HEK293T (cell line): ENCODE data around the gene TREX2.

Source experiments
- CTCF ChIA-PET: fragments of 350-600 bp; formaldehyde crosslinking; extraction: SDS; loops from one replicate; lab custom pipeline; 2021; ENCODE audit warnings: antibody characterized with exemption, inconsistent platforms; lab: Yijun Ruan, JAX
- POLR2A ChIA-PET: fragments of 350-600 bp; formaldehyde crosslinking; extraction: SDS; loops from one replicate; lab custom pipeline; 2020; ENCODE audit warnings: antibody characterized with exemption, inconsistent platforms; lab: Yijun Ruan, JAX
- DNase-seq: peaks from one replicate; pipeline ENCODE4 v3.0.0; 2012; ENCODE audit warnings: mixed read lengths; ENCODE audit errors: extremely low spot score
- ARNT ChIP-seq: fragments of 450-650 bp; IDR thresholded peaks from 2 replicates; pipeline ENCODE4 v1.6.1; 2017; ENCODE audit warnings: mild to moderate bottlenecking
- BHLHE40 ChIP-seq: fragments of 450-650 bp; IDR thresholded peaks from 2 replicates; pipeline ENCODE4 v1.6.1; 2016; ENCODE audit warnings: mild to moderate bottlenecking, moderate library complexity, borderline replicate concordance
- CTBP1 ChIP-seq: fragments of 450-650 bp; IDR thresholded peaks from 2 replicates; pipeline ENCODE4 v1.6.1; 2016; ENCODE audit warnings: borderline replicate concordance
- ELF4 ChIP-seq: fragments of 450-650 bp; IDR thresholded peaks from 2 replicates; pipeline ENCODE4 v1.6.1; 2017; ENCODE audit warnings: antibody characterized with exemption
- FOXA1 ChIP-seq: fragments of 450-650 bp; IDR thresholded peaks from 2 replicates; pipeline ENCODE4 v1.6.1; 2016; ENCODE audit warnings: mild to moderate bottlenecking
- FOXK2 ChIP-seq: fragments of 450-650 bp; IDR thresholded peaks from 2 replicates; pipeline ENCODE4 v1.6.1; 2016; ENCODE audit warnings: mild to moderate bottlenecking
- FOXM1 ChIP-seq: fragments of 450-650 bp; IDR thresholded peaks from 2 replicates; pipeline ENCODE4 v1.6.1; 2017; ENCODE audit warnings: mild to moderate bottlenecking, borderline replicate concordance
- HDGF ChIP-seq: fragments of 450-650 bp; IDR thresholded peaks from 2 replicates; pipeline ENCODE4 v1.6.1; 2017; ENCODE audit warnings: antibody characterized with exemption, borderline replicate concordance
- L3MBTL2 ChIP-seq: fragments of 450-650 bp; conservative IDR thresholded peaks from 2 replicates; pipeline ENCODE4 v1.6.1; 2016; ENCODE audit warnings: mild to moderate bottlenecking
- LEF1 ChIP-seq: fragments of 450-650 bp; IDR thresholded peaks from 2 replicates; pipeline ENCODE4 v1.6.1; 2017; ENCODE audit warnings: mild to moderate bottlenecking, borderline replicate concordance
- NFRKB ChIP-seq: fragments of 450-650 bp; IDR thresholded peaks from 2 replicates; pipeline ENCODE4 v1.6.1; 2016; ENCODE audit warnings: mild to moderate bottlenecking, moderate library complexity
- SP1 ChIP-seq: fragments of 450-650 bp; IDR thresholded peaks from 2 replicates; pipeline ENCODE4 v1.6.1; 2017
- SUZ12 ChIP-seq: fragments of 450-650 bp; IDR thresholded peaks from 2 replicates; pipeline ENCODE4 v1.6.1; 2016; ENCODE audit warnings: mild to moderate bottlenecking
- TARDBP ChIP-seq: fragments of 450-650 bp; IDR thresholded peaks from 2 replicates; pipeline ENCODE4 v1.6.1; 2016
- ZNF384 ChIP-seq: fragments of 450-650 bp; IDR thresholded peaks from 2 replicates; pipeline ENCODE4 v1.6.1; 2016
- TF ChIP-seq, protein P1 (sequence below): fragments of 450-650 bp; IDR thresholded peaks from 2 replicates; pipeline ENCODE4 v1.6.1; 2016

Gene TREX2

GRCh38 chrX:153477364-153477857, 31.6 kb upstream of the TREX2 start:
- TF ChIP-seq SP1 (no peak), BHLHE40 (no peak), LEF1 (no peak), ZNF384 (no peak), FOXM1 (no peak), NFRKB (no peak), SUZ12 (no peak), ARNT (no peak), FOXA1 (no peak)
- ChIA-PET POLR2A (no interaction called here), CTCF (interaction anchor here (0.7 to 0.8 kb wide), 2 partner anchors 17 to 30 kb away, joined by 3 read pairs; no protein-coding TSS in a partner anchor)
- DNase-seq: no peak

GRCh38 chrX:153476666-153477363, 31.0 kb upstream of the TREX2 start:
- ChIA-PET POLR2A (no interaction called here), CTCF (interaction anchor here (0.7 to 0.8 kb wide), 2 partner anchors 16 to 30 kb away, joined by 3 read pairs; no protein-coding TSS in a partner anchor)
- TF ChIP-seq ARNT (no peak), BHLHE40 (no peak), FOXA1 (no peak), SUZ12 (no peak), FOXK2 (no peak), L3MBTL2 (no peak), TARDBP (no peak), LEF1 (no peak), NFRKB (no peak), FOXM1 (no peak), CTBP1 (no peak), ELF4 (no peak), HDGF (no peak), SP1 (no peak)
- DNase-seq: no peak

DNA sequence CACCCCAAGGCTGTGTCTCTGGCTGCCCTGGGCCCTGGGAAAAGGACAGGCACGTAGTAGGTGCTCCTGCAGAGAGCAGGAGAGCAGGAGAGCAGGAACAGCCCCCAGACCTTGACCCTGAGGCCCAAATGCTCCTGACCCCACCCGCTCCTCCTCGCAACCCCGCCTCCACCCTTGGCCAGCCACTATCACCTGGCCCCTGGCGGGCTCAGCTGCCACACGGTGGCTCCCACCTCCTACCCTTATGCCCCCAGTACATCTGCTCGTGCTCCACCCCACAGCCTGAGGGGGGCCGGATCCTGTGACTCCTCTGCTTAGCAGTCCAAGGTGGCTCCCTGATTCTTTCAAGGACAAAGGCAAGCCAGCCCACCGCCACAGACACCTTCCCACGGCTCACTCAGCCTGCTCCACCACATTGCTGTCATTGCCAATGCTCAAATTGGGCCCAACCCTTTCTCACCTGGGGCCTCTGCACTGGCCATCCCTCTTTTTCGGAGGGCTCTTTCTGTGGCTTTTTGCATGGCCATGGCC, 30.0 kb upstream of the TREX2 start:
- no peak for TF ChIP-seq LEF1
- no peak for TF ChIP-seq L3MBTL2
- no peak for TF ChIP-seq ELF4
- TF ChIP-seq, protein P1, sequence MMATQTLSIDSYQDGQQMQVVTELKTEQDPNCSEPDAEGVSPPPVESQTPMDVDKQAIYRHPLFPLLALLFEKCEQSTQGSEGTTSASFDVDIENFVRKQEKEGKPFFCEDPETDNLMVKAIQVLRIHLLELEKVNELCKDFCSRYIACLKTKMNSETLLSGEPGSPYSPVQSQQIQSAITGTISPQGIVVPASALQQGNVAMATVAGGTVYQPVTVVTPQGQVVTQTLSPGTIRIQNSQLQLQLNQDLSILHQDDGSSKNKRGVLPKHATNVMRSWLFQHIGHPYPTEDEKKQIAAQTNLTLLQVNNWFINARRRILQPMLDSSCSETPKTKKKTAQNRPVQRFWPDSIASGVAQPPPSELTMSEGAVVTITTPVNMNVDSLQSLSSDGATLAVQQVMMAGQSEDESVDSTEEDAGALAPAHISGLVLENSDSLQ: no peak
- TF ChIP-seq SP1: no peak
- TF ChIP-seq SUZ12: no peak
- no peak for TF ChIP-seq FOXA1
- TF ChIP-seq NFRKB: no peak
- no peak for TF ChIP-seq FOXK2
- no peak for TF ChIP-seq FOXM1
- TF ChIP-seq BHLHE40: no peak
- no peak for TF ChIP-seq CTBP1
- no peak for TF ChIP-seq ARNT
- no peak for TF ChIP-seq HDGF
- TF ChIP-seq TARDBP: no peak
- no peak for TF ChIP-seq ZNF384
- no peak for DNase-seq
- POLR2A ChIA-PET: no interaction called here
- CTCF ChIA-PET: no interaction called here

GRCh38 chrX:153475271-153475670, 29.4 kb upstream of the TREX2 start:
- TF ChIP-seq SUZ12 (no peak), FOXK2 (no peak), SP1 (no peak), TARDBP (no peak), FOXM1 (no peak), ELF4 (no peak)
- TF ChIP-seq, protein P1: no peak
- POLR2A ChIA-PET: no interaction called here
- no peak for DNase-seq
- CTCF ChIA-PET: no interaction called here

- CTCF ChIA-PET: no interaction called here
- TF ChIP-seq L3MBTL2 (peak; percentile 62), CTBP1 (no peak)
- POLR2A ChIA-PET: no interaction called here
- DNase-seq: no peak
These were observed 28.9 kb upstream of the TREX2 start for GRCh38 chrX:153474718-153475117.

- TF ChIP-seq NFRKB (no peak), ZNF384 (no peak), SUZ12 (no peak), CTBP1 (no peak), ELF4 (no peak), BHLHE40 (no peak), HDGF (no peak), FOXK2 (no peak), ARNT (no peak), TARDBP (no peak), LEF1 (no peak), SP1 (no peak), FOXA1 (no peak), L3MBTL2 (no peak), FOXM1 (no peak)
- TF ChIP-seq, protein P1: no peak
- DNase-seq: no peak
- ChIA-PET CTCF (no interaction called here), POLR2A (no interaction called here)
These were observed 28.4 kb upstream of the TREX2 start for GRCh38 chrX:153474266-153474665.
